ENCODE measurements around the gene FIBCD1. TPM values are rescaled to one million over a fixed set of nuclear protein-coding genes. Genes with fewer than 3 reads are reported as not detected.

The FIBCD1 gene
- total RNA-seq, 2 experiments from 2014 or later: not detected

DNA sequence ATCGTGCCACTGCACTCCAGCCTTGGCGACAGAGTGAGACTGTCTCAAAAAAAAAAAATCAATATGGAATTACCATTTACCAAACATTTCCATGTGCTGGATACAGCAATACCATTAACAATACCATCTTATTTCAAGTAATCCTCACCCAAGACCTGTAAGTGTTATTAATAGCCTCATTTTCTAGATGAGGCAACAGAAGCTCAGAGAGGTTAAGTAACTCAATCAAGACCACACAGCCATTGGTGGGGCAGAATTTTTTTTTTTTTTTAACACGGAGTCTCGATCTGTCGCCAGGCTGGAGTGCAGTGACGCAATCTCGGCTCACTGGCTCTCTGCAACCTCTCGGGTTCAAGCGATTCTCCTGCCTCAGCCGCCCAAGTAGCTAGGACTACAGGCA, 3.6 kb upstream of the FIBCD1 start:
- CTCF ChIA-PET: interaction anchor here (0.9 to 1.6 kb wide), 4 partner anchors 72 to 242 kb away, joined by 3 to 5 read pairs (median 4); no protein-coding TSS in a partner anchor

DNA sequence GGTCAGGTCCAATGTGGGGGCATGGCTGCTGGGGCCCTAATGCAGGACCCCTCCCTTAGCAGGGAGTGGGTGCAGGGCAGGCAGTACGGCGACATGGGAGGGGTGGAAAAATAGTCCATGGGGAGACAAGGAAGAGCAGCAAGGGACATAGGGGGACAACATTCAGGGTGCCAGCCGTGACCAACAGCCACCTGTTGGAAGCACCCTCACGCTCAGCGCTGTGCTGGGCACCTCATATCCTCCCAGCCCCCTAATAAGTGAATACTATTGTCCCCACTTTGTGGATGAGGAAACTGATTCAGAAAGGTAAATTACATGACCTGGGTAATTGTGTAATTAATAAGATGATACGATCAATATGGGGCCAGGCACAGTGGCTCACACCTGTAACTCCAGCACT, 3.0 kb upstream of the FIBCD1 start:
- peaks cover 9% of the 10 kb centered on the region for H3K4me1 Mint-ChIP-seq

More for the DNA sequence above, 3.6 kb upstream of the FIBCD1 start:
- no peak for DNase-seq
- Mint-ChIP-seq H3K4me3 (no peak overlapping the region), H3K9me3 (no peaks in the 10 kb centered on the region), H3K27ac (no peak overlapping the region), H3K27me3 (peaks cover 29% of the 10 kb centered on the region), H3K36me3 (ENCODE audit: low read depth) (no peaks in the 10 kb centered on the region), H3K4me1 (peaks cover 9% of the 10 kb centered on the region)
- POLR2A ChIA-PET: no interaction called here

DNA sequence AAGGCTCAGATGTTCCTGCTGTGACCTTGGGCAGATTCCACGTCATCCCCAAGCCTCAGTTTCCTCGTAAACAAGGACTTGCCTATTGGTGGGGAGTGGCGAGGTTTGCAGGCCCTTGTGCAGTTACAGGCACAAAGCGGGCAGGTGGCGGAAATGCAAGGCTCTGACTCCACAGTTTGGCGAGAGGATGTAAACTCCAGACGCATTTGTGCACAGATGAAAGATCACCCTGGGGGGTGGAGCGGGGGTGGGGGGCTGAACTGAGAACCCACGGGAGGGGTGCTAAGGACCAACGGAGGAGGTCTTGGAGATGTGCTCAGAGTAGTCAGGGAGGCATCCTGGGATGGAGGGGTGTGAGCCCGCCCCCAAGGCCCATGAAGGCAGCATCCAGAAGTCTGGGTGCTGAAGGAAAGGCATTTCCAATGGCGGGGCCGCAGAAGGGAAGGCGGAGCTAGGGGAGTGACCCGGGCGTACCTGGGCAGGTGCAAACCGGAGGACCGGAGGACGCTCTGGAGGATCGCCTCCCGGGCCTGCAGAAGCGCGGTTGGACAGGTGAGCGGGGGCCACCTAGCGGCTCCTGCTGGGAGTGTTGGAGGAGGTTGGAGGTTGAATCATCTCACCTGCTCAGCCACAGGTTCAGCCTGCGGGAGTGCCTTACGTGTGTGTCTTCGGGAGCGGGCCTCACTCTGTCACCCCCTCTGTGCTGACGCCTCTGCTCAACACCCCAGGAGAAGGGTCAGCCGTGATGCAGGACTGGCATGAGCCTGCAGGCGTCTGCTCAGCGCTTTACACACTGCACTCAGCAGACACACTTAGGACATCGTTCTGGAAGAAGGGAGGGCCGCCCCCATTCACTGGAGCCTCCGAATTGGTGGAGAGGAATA, 1.9 kb upstream of the FIBCD1 start:
- no peak overlapping the region for H3K27ac Mint-ChIP-seq
- DNase-seq: peak; percentile 76
- POLR2A ChIA-PET: no interaction called here
- H3K4me3 Mint-ChIP-seq: no peak overlapping the region
- H3K36me3 Mint-ChIP-seq (ENCODE audit: low read depth): peaks cover 3% of the 10 kb centered on the region
- CTCF ChIA-PET: no interaction called here
- peaks cover 42% of the 10 kb centered on the region for H3K27me3 Mint-ChIP-seq
- no peaks in the 10 kb centered on the region for H3K9me3 Mint-ChIP-seq
- H3K4me1 Mint-ChIP-seq: peaks cover 12% of the 10 kb centered on the region

More for the DNA sequence above, 3.0 kb upstream of the FIBCD1 start:
- DNase-seq: no peak
- POLR2A ChIA-PET: no interaction called here
- CTCF ChIA-PET: interaction anchor here (0.9 to 1.6 kb wide), 3 partner anchors 72 to 101 kb away, joined by 4 to 5 read pairs (median 4); no protein-coding TSS in a partner anchor
- H3K27ac Mint-ChIP-seq: no peak overlapping the region
- peaks cover 34% of the 10 kb centered on the region for H3K27me3 Mint-ChIP-seq
- H3K9me3 Mint-ChIP-seq: no peaks in the 10 kb centered on the region
- no peak overlapping the region for H3K4me3 Mint-ChIP-seq
- H3K36me3 Mint-ChIP-seq (ENCODE audit: low read depth): no peaks in the 10 kb centered on the region

DNA sequence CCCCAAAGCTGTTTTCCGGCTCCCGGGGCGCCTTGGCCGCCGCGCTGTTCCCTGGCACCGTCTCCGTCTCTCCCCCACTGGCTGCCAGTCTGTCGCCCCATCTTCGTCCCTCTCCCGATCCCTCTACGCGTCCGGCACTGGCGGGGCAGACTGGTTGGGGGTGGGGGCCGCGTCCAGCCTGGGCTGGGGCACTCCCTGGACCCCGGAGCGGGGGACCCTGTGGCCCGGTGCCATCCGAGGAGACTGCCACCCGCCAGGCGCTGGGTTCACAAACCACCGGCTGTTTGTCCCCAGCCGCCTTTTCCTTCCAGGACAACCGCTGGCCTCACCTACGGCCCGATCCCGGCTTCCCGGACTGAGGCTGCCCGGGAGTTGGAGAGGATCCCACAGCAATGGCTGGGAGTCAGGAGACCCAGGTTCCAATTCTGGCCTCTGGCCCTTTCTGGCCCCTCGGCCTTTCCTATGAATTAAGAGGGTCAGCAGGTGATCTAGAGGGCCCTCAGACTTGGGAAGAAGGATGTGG, 1.0 kb upstream of the FIBCD1 start:
- DNase-seq: no peak
- no peak overlapping the region for H3K27ac Mint-ChIP-seq
- no peaks in the 10 kb centered on the region for H3K9me3 Mint-ChIP-seq
- ChIA-PET CTCF (interaction anchor here (1.0 kb wide), 1 partner anchor 75 kb away, joined by 3 read pairs; no protein-coding TSS in a partner anchor), POLR2A (no interaction called here)
- H3K4me1 Mint-ChIP-seq: peaks cover 12% of the 10 kb centered on the region
- peaks cover 48% of the 10 kb centered on the region for H3K27me3 Mint-ChIP-seq
- no peak overlapping the region for H3K4me3 Mint-ChIP-seq
- H3K36me3 Mint-ChIP-seq (ENCODE audit: low read depth): peaks cover 3% of the 10 kb centered on the region

DNA sequence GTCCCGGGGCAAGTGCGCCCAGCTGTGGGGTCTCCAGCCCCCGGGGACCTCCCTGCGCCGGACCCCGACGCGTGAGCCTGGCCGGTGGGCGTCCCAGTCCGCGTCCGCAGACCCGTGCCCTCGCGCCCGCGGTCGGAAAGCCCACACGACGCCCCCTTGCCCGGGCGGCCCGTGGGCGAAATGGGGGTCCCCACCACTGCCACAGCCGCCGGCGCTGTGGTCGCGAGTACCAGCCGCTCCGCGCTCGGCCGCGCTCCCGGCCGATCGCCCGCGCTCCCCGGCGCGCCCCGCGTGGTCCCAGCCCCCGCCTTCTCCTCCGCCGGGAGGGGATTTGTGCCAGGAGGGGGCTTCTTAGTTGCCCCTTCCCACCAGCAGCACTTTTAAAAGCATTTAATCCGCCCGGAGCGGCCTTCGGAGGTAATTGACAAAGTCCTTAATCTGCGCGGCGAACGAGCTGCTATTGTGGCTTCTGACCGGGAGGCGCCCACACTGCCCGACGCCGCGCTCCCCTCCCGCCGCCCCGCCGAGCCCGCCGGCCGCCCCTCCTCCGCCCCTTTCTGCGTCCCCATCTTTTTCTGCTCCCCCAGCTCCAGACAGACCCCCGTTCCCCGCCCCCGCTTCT, 469 bp upstream of the FIBCD1 start:
- CTCF ChIA-PET: interaction anchor here (1.0 kb wide), 1 partner anchor 74 kb away, joined by 3 read pairs; no protein-coding TSS in a partner anchor
- no peak for DNase-seq
- Mint-ChIP-seq H3K9me3 (no peaks in the 10 kb centered on the region), H3K4me3 (no peak overlapping the region), H3K27me3 (peaks cover 54% of the 10 kb centered on the region), H3K4me1 (peaks cover 12% of the 10 kb centered on the region), H3K27ac (no peak overlapping the region), H3K36me3 (ENCODE audit: low read depth) (peaks cover 3% of the 10 kb centered on the region)
- POLR2A ChIA-PET: no interaction called here

DNA sequence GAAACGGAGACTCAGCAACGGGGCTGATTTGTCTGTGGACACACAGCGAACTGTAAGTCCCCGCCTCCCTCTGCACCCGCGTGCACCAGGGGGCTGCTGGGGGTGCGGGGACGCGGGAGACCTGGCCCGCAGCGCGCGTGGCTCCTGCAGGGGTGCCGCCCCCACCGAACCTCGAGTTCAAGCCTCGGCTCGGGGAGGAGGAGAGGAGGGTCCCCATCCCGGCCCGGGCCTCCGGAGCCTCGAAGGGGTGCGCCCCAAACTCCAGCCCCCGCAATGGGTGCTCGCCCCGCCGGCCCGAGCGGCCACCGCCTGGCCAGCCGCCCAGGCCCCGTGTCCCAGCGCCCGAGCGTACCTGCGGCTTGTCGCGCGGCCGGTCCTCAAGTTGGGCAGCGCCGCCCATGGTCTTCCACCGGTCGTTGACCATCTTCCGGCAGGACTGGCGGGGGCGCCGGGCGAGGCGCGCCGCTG, 829 bp downstream of the FIBCD1 start:
- H3K9me3 Mint-ChIP-seq: no peaks in the 10 kb centered on the region
- ChIA-PET CTCF (no interaction called here), POLR2A (no interaction called here)
- H3K27ac Mint-ChIP-seq: no peak overlapping the region
- peaks cover 3% of the 10 kb centered on the region for H3K36me3 Mint-ChIP-seq (ENCODE audit: low read depth)
- H3K4me3 Mint-ChIP-seq: no peak overlapping the region
- H3K27me3 Mint-ChIP-seq: peaks cover 52% of the 10 kb centered on the region
- H3K4me1 Mint-ChIP-seq: peaks cover 12% of the 10 kb centered on the region
- DNase-seq: no peak

DNA sequence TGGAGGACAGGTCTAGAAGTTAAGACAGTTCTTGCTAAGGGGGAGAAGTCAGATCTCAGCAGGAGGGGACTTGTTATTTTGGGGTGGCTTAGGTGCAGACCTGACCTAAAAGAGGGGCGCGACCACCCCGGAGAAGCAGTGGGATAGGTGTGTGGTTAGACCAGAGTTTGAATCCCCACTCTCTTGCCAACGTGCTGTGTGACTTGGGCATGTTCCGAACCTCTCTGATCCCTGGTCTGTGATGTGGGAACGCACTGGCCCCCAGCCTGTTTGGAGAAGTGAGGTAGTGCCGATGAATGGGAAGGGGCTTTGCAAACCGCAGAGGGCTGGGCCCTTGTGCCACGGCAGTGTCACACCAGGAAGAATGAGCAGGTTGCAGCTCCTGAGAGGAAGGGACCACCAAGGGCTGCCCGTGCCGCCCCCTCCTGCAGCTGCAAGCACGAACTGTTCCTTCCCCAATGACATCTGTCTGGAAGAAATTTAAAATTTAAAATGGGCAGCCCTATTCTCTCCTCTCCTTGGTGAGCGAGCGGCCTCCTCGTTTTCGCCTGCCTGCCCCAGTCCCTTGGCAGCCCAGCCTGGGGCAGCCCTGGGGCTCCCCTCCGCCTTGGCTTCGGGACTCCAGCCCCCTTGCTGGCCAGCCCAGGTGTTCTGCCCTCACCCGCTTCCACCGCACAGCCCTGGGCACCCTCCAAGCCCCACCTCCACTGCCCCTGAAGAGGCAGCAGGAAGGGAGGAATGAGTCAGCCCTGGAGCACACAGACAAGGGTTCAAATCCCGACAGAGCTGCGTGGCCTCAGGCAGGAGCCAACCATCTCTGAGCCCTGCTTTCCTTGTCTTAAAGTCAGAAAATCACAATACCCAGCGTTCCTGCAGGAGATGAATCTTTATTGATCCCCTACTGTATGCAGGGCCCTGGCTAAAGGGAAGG, 1.6 kb downstream of the FIBCD1 start:
- Mint-ChIP-seq H3K4me1 (peaks cover 12% of the 10 kb centered on the region), H3K27ac (no peak overlapping the region), H3K4me3 (peak overlapping the region; percentile 17), H3K36me3 (ENCODE audit: low read depth) (peaks cover 3% of the 10 kb centered on the region), H3K27me3 (peaks cover 57% of the 10 kb centered on the region), H3K9me3 (no peaks in the 10 kb centered on the region)
- DNase-seq: no peak
- CTCF ChIA-PET: no interaction called here
- POLR2A ChIA-PET: no interaction called here

DNA sequence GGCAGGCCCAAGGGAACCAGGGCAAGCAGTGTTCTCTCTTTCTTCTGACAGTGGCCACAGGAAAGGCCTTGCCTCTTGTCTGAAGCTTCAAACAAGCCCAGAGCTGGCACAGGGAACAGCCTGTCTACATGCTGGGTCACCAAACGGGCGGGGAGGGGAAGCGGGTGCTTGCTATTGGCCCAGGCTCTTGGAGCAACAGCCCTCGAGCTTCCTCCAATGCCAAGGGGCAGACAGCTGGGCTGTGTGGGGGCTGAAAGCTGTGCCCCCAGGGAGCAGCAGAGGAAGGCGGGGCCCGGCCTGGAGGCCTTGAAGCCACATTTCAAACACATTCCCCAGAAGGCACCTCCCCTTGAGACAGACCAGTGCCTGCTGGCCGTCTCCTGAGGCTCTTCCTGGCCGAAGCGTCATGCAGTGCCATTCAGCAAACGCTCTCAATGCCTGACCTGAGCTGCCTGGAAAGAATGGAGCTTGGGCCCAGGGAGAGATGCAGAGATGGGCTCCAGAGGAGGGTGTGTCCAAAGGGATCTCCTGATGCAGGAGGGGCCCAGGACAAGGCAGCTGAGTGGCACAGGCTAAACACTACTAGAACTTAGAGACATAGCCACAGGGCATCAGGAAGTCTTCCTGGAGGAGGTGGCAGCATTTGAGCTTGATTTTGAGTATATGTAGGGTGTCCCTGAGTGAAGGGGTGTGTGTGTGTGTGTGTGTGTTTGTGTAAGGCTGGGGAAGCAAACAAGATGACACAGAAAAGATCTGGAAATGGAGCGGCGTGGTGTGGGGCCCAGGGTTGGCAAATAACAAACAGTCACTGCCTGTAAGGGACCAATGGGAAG, 2.5 kb downstream of the FIBCD1 start:
- H3K4me3 Mint-ChIP-seq: no peak overlapping the region
- POLR2A ChIA-PET: no interaction called here
- no peak for DNase-seq
- CTCF ChIA-PET: no interaction called here
- peaks cover 12% of the 10 kb centered on the region for H3K4me1 Mint-ChIP-seq
- peaks cover 3% of the 10 kb centered on the region for H3K36me3 Mint-ChIP-seq (ENCODE audit: low read depth)
- H3K27ac Mint-ChIP-seq: no peak overlapping the region
- no peaks in the 10 kb centered on the region for H3K9me3 Mint-ChIP-seq
- H3K27me3 Mint-ChIP-seq: peaks cover 61% of the 10 kb centered on the region

DNA sequence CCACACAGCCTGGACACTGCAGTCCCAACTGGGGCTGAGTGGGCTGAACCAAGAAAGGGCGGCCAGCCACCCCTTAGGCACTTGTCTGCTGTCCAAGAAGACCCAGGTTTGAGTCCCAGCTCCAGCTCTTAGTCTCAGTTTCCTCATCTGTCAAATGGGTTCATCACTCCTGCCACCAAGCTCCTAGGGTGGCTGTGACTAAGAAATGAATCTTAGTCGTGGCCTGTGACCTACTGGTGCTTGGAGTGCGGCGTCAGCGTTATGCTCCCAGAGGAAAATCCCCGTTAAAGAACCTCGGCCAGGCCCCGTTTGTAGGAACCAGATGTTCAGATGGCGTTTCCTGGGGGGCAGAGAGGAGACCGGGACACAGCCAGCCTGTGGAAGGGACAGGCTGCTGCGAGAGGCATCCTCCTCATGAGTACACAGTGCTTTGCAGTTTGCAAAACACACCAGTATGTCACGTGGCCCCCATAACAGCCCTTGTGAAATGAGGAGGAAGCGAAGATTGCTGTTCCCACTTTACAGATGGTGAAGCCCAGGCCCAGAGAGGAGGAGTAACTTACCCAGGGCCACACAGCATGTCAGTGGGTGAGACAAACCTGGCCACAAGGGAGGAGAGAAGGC, 3.3 kb downstream of the FIBCD1 start:
- Mint-ChIP-seq H3K27me3 (peaks cover 55% of the 10 kb centered on the region), H3K36me3 (ENCODE audit: low read depth) (peaks cover 3% of the 10 kb centered on the region), H3K4me3 (no peak overlapping the region), H3K4me1 (peaks cover 9% of the 10 kb centered on the region), H3K9me3 (no peaks in the 10 kb centered on the region), H3K27ac (no peak overlapping the region)
- no peak for DNase-seq
- ChIA-PET POLR2A (no interaction called here), CTCF (no interaction called here)

DNA sequence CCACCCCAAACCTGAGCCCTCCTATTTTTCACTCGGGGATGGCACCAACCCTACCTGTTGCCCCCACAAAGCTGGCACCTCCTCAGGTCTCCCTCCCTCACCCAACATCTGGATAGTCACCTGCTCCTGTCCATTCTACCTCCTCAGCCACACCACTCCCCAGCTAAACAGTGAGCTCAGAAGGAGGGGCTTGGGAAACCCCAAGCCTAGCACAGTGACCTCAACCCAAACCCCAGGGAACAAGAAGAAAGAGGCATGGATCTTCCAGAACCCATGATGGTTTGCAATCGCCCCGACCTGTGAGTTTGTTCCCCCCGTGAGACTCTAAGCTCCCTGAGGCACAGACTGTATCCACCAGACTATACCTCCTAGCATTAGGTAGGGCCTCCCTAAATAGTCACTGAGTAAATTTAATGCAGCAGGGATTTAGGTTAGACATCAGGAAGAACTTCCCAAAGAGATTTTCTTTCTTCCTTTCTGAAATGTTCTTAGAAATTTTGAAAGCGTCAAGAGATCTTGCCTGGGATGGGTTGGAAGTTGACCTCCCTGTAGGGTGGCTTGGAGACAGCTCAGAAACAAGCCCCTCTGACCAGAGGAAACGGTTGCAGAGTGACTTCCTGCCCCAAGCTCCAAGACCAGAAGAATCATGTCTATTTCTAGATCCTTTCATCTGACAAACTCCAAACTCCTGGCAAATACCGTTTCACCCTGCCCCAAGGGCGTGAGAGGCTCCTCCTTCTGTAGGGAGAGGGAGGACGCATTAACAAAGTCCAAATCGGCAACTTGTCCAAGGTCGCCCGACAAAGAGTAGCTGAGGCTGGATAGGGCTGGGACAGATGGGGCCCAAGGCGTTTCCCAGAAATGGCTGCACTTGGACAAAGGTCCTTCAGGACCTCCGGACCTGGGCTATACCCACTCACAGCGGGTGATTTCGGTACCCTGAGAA, 4.1 kb downstream of the FIBCD1 start:
- Mint-ChIP-seq H3K27ac (no peak overlapping the region), H3K27me3 (peaks cover 48% of the 10 kb centered on the region), H3K9me3 (no peaks in the 10 kb centered on the region), H3K36me3 (ENCODE audit: low read depth) (peaks cover 3% of the 10 kb centered on the region), H3K4me3 (no peak overlapping the region), H3K4me1 (peaks cover 5% of the 10 kb centered on the region)
- no peak for DNase-seq
- ChIA-PET CTCF (no interaction called here), POLR2A (no interaction called here)

DNA sequence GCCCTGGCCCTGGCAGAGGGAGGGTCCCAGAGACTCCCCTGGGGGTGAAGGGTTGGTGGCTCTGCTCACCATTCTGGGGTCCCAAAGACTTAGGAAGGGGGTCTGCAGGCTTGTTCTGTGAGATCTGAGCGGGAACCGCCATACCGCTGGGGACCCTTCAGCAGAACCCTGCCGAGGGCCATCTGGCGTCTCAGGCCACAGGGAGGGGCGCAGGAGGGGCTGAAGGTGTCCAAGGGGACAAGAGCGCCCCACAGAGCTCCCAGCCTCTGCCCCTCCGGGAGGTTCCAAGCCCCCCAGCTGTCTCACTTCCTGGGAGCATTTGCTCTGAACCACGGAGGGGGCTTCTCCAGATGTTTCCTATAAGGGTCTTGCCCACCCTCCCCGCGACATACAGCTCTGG, 4.8 kb downstream of the FIBCD1 start:
- H3K4me3 Mint-ChIP-seq: no peak overlapping the region
- peaks cover 47% of the 10 kb centered on the region for H3K27me3 Mint-ChIP-seq
- H3K36me3 Mint-ChIP-seq (ENCODE audit: low read depth): peaks cover 3% of the 10 kb centered on the region
- CTCF ChIA-PET: no interaction called here
- POLR2A ChIA-PET: no interaction called here
- no peak for DNase-seq
- H3K27ac Mint-ChIP-seq: no peak overlapping the region
- H3K9me3 Mint-ChIP-seq: no peaks in the 10 kb centered on the region
- H3K4me1 Mint-ChIP-seq: peaks cover 5% of the 10 kb centered on the region
